GM12873 (cell line): ENCODE measurements around the gene MFRP.

Experiments
- CTCF ChIP-seq: IDR thresholded peaks from 2 replicates; pipeline ENCODE4 v1.5.1; 2012; ENCODE audit warnings: low read depth, mild to moderate bottlenecking, moderate library complexity, low read length, control low read depth; ENCODE audit not compliant: insufficient read depth; ENCODE audit errors: missing control alignments

The MFRP gene

GRCh38 chr11:119347940-119348605 is 1.6 kb upstream of the MFRP start:
- TF ChIP-seq CTCF, result no peak

GRCh38 chr11:119347242-119347641 is 737 bp upstream of the MFRP start:
- no peak for TF ChIP-seq CTCF

GRCh38 chr11:119345685-119346084 is 820 bp downstream of the MFRP start:
- TF ChIP-seq CTCF, result no peak

- no peak for TF ChIP-seq CTCF
Observed at GRCh38 chr11:119344291-119345010, 2.1 kb downstream of the MFRP start.

- TF ChIP-seq CTCF, result no peak
Observed at GRCh38 chr11:119343726-119344125, 2.8 kb downstream of the MFRP start.

- no peak for TF ChIP-seq CTCF
Observed at GRCh38 chr11:119342362-119343130, 4.0 kb downstream of the MFRP start.

- no peak for TF ChIP-seq CTCF
Observed at GRCh38 chr11:119342023-119342300, 4.5 kb downstream of the MFRP start.
